Liver (tissue), 9 donors: Measurements from ENCODE around the gene ALG6. TPM values are rescaled to one million over a fixed set of nuclear protein-coding genes. Genes with fewer than 3 reads are reported as not detected.

Experiments
- DNase-seq: peaks from one replicate; pipeline ENCODE4 v3.0.0-alpha.2; 2017; ENCODE audit warnings: low spot score
- H3K27ac ChIP-seq, 2 donors: one replicate each; pipeline ENCODE4 v1.7.0; 2013; ENCODE audit warnings: inconsistent platforms in 2 of 2, low read length in 2 of 2, control low read depth in 1 of 2, low read depth in 1 of 2, mild to moderate bottlenecking in 1 of 2
- H3K27me3 ChIP-seq, 4 donors: one replicate each; pipeline versions ENCODE4 v1.6.1 to v1.7.0; 2013; ENCODE audit warnings: low read length in 3 of 4, inconsistent platforms in 1 of 4, mild to moderate bottlenecking in 1 of 4, moderate library complexity in 1 of 4; ENCODE audit not compliant: control insufficient read depth in 4 of 4, insufficient read depth in 4 of 4
- H3K36me3 ChIP-seq, 4 donors: one replicate each; pipeline versions ENCODE4 v1.6.1 to v1.7.0; 2013; ENCODE audit warnings: low read length in 3 of 4, mild to moderate bottlenecking in 3 of 4, low read depth in 1 of 4, moderate library complexity in 1 of 4; ENCODE audit not compliant: control insufficient read depth in 4 of 4, insufficient read depth in 3 of 4
- H3K4me1 ChIP-seq, 4 donors: one replicate each; pipeline versions ENCODE4 v1.6.1 to v1.7.0; 2013; ENCODE audit warnings: low read length in 3 of 4, mild to moderate bottlenecking in 3 of 4, moderate library complexity in 1 of 4; ENCODE audit not compliant: control insufficient read depth in 4 of 4, insufficient read depth in 4 of 4
- H3K4me3 ChIP-seq, 3 donors: one replicate each; pipeline versions ENCODE4 v1.6.1 to v1.7.0; 2013; ENCODE audit warnings: low read length in 3 of 3, control low read depth in 1 of 3, low read depth in 1 of 3, mild to moderate bottlenecking in 1 of 3
- H3K9ac ChIP-seq, 2 donors: one replicate each; pipeline ENCODE4 v1.7.0; 2013; ENCODE audit warnings: low read length in 2 of 2, mild to moderate bottlenecking in 2 of 2, moderate library complexity in 2 of 2, control low read depth in 1 of 2, low read depth in 1 of 2
- H3K9me3 ChIP-seq, 4 donors: one replicate each; pipeline versions ENCODE4 v1.6.1 to v1.7.0; 2013; ENCODE audit warnings: low read length in 3 of 4; ENCODE audit not compliant: control insufficient read depth in 4 of 4
- EGR1 ChIP-seq, 2 donors: IDR thresholded peaks; 2 replicates each; pipeline ENCODE4 v1.6.1; 2016 to 2018; ENCODE audit warnings: antibody characterized with exemption in 2 of 2, low read depth in 2 of 2
- FOXA1 ChIP-seq: IDR thresholded peaks from 2 replicates; pipeline ENCODE4 v1.6.1; 2016; ENCODE audit warnings: antibody characterized with exemption
- FOXA2 ChIP-seq: IDR thresholded peaks from 2 replicates; pipeline ENCODE4 v1.6.1; 2016; ENCODE audit warnings: antibody characterized with exemption
- GABPA ChIP-seq, 2 donors: IDR thresholded peaks in 1 of 2; conservative IDR thresholded peaks in 1 of 2; 2 replicates each; pipeline ENCODE4 v1.6.1; 2016; ENCODE audit warnings: antibody characterized with exemption in 2 of 2, mild to moderate bottlenecking in 1 of 2, moderate library complexity in 1 of 2
- HNF4A ChIP-seq, 2 donors: conservative IDR thresholded peaks; 2 replicates each; pipeline ENCODE4 v1.6.1; 2016; ENCODE audit warnings: antibody characterized with exemption in 2 of 2, mild to moderate bottlenecking in 2 of 2
- JUND ChIP-seq, 2 donors: IDR thresholded peaks; 2 replicates each; pipeline ENCODE4 v1.6.1; 2016; ENCODE audit warnings: antibody characterized with exemption in 2 of 2
- NR2F2 ChIP-seq: IDR thresholded peaks from 2 replicates; pipeline ENCODE4 v1.6.1; 2016; ENCODE audit warnings: antibody characterized with exemption
- RXRA ChIP-seq, 2 donors: IDR thresholded peaks; 2 replicates each; pipeline ENCODE4 v1.6.1; 2017 to 2018; ENCODE audit warnings: antibody characterized with exemption in 2 of 2, mild to moderate bottlenecking in 1 of 2
- SP1 ChIP-seq: IDR thresholded peaks from 2 replicates; pipeline ENCODE4 v1.6.1; 2018; ENCODE audit warnings: antibody characterized with exemption, mild to moderate bottlenecking
- WGBS: extraction: QIAGEN DNeasy Blood & Tissue Kit; methylation state at CpG from one replicate; pipeline ENCODE4 v1.1.7; 2013; 5-methylcytosine and 5-hydroxymethylcytosine counted together
- polyA plus RNA-seq, 2 donors: library from polyadenylated mRNA; stranded (reverse) in 1 of 2; unstranded in 1 of 2; fragments of 200-250 nt in 1 of 2; fragments of >200 nt in 1 of 2; fragmentation: Nextera tagmentation in 1 of 2; extraction: Ambion mirVana in 1 of 2; gene quantifications; one replicate each; pipeline versions ENCODE4 v1.2.1 to v1.2.3, GENCODE V29; 2013 to 2015
- total RNA-seq, 2 donors: library from RNA; depleted of rRNA; stranded (reverse); fragments of >200 nt; gene quantifications; one replicate each; pipeline ENCODE4 v1.2.3, GENCODE V29; 2014
- TF ChIP-seq, protein P1 (sequence below): fragments of 150-350 bp; IDR thresholded peaks from 2 replicates; pipeline ENCODE4 v1.5.1; 2017; ENCODE audit warnings: improper control_type of control experiment, low read depth, low read length; ENCODE audit not compliant: missing input control
- TF ChIP-seq, protein P2 (sequence below): IDR thresholded peaks from 2 replicates; pipeline ENCODE4 v1.6.1; 2016; ENCODE audit warnings: antibody characterized with exemption
- TF ChIP-seq, protein P3 (sequence below): IDR thresholded peaks from 2 replicates; pipeline ENCODE4 v1.6.1; 2016; ENCODE audit warnings: antibody characterized with exemption, mild to moderate bottlenecking
- donor health status: healthy.
- donor health status: healthy.
- donor health status: healthy.
- donor health status: healthy.
- donor health status: healthy.

ALG6 gene
- total and polyA plus RNA-seq, 4 donors, result 4.6 to 13.2 (median 6.6) TPM

DNA sequence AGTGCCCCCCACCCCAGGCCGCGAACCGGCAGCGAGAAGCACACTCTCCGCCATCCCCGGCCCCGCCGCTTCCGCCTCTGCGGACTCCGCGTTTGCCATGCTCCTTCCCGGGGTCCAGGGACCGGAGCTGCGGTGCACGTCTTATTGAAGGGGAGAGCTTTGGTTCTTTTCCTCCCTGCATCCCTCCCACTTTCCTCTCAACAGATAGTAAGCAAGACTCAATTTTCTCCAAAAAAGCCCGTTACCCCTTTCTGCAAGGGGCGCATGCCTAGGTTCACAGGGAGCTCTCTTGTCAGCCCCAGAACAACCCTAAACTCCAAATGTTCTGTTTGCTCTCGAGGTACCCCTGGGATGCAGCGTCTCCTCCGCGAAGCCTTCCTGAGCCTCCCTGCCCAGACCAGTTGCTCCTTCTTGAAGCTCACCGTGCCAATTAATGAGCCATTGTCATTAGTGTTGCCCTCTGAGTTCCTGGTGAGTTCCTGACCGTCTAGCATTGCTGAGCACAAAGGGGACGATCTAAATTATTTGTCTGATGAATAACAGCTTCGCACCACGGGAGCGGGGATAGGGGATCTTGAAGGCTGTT lies 37.0 kb upstream of the ALG6 start:
- Histone ChIP-seq H3K9me3 (peaks cover 0 to 2% (median 0%) of the 10 kb centered on the region in 4 donors), H3K4me1 (peaks cover 0 to 7% (median 0%) of the 10 kb centered on the region in 4 donors), H3K4me3 (no peak overlapping the region), H3K36me3 (no peaks in the 10 kb centered on the region), H3K27me3 (peaks cover 4 to 46% (median 23%) of the 10 kb centered on the region in 4 donors), H3K27ac (no peak overlapping the region), H3K9ac (no peak overlapping the region)
- TF ChIP-seq FOXA2 (no peak), RXRA (IDR thresholded peaks at IDR 0.05) (no peak), SP1 (no peak), FOXA1 (no peak), EGR1 (IDR thresholded peaks at IDR 0.05; ENCODE audit: low read depth in 2 of 2) (no peak), GABPA (IDR thresholded peaks at IDR 0.05 in 1 of 2, conservative IDR thresholded peaks at IDR 0.05 in 1 of 2) (no peak)
- TF ChIP-seq, protein P1, sequence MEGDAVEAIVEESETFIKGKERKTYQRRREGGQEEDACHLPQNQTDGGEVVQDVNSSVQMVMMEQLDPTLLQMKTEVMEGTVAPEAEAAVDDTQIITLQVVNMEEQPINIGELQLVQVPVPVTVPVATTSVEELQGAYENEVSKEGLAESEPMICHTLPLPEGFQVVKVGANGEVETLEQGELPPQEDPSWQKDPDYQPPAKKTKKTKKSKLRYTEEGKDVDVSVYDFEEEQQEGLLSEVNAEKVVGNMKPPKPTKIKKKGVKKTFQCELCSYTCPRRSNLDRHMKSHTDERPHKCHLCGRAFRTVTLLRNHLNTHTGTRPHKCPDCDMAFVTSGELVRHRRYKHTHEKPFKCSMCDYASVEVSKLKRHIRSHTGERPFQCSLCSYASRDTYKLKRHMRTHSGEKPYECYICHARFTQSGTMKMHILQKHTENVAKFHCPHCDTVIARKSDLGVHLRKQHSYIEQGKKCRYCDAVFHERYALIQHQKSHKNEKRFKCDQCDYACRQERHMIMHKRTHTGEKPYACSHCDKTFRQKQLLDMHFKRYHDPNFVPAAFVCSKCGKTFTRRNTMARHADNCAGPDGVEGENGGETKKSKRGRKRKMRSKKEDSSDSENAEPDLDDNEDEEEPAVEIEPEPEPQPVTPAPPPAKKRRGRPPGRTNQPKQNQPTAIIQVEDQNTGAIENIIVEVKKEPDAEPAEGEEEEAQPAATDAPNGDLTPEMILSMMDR, result no peak
- TF ChIP-seq, protein P2, sequence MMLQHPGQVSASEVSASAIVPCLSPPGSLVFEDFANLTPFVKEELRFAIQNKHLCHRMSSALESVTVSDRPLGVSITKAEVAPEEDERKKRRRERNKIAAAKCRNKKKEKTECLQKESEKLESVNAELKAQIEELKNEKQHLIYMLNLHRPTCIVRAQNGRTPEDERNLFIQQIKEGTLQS, result no peak
- no peak for DNase-seq
- 6% methylated on average over 28 of the region's 28 CpGs for WGBS

DNA sequence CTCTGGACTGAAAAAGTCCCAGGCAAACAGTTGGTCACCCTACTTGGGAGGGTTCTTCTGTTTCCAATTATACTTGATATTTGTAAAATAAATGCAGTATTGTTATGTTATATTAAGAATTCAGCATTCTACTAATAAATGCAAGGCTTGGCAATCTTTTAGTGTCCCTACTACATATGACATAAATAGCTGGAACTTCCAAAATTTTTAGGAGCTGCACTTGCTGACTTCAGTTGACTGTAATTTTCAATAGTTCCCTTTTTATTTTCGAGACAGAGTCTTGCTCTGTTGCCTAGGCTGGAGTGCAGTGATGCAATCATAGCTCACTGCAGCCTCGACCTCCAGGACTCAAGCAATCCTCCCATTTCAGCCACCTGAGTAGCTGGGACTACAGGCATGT lies 25.0 kb upstream of the ALG6 start:
- WGBS, result 47% methylated on average over 2 of the region's 2 CpGs
- Histone ChIP-seq H3K9me3 (no peaks in the 10 kb centered on the region), H3K27me3 (peaks cover 0 to 8% (median under 1%) of the 10 kb centered on the region in 4 donors), H3K4me1 (no peaks in the 10 kb centered on the region), H3K9ac (no peak overlapping the region), H3K4me3 (no peak overlapping the region), H3K36me3 (no peaks in the 10 kb centered on the region), H3K27ac (no peak overlapping the region)
- no peak for DNase-seq
- no peak for TF ChIP-seq RXRA (IDR thresholded peaks at IDR 0.05)
- TF ChIP-seq, protein P3, sequence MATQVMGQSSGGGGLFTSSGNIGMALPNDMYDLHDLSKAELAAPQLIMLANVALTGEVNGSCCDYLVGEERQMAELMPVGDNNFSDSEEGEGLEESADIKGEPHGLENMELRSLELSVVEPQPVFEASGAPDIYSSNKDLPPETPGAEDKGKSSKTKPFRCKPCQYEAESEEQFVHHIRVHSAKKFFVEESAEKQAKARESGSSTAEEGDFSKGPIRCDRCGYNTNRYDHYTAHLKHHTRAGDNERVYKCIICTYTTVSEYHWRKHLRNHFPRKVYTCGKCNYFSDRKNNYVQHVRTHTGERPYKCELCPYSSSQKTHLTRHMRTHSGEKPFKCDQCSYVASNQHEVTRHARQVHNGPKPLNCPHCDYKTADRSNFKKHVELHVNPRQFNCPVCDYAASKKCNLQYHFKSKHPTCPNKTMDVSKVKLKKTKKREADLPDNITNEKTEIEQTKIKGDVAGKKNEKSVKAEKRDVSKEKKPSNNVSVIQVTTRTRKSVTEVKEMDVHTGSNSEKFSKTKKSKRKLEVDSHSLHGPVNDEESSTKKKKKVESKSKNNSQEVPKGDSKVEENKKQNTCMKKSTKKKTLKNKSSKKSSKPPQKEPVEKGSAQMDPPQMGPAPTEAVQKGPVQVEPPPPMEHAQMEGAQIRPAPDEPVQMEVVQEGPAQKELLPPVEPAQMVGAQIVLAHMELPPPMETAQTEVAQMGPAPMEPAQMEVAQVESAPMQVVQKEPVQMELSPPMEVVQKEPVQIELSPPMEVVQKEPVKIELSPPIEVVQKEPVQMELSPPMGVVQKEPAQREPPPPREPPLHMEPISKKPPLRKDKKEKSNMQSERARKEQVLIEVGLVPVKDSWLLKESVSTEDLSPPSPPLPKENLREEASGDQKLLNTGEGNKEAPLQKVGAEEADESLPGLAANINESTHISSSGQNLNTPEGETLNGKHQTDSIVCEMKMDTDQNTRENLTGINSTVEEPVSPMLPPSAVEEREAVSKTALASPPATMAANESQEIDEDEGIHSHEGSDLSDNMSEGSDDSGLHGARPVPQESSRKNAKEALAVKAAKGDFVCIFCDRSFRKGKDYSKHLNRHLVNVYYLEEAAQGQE, result no peak
- TF ChIP-seq JUND (IDR thresholded peaks at IDR 0.05), result no peak
- no peak for TF ChIP-seq SP1
- TF ChIP-seq, protein P1, result no peak
- TF ChIP-seq HNF4A (conservative IDR thresholded peaks at IDR 0.05), result no peak
- TF ChIP-seq NR2F2, result no peak
- no peak for TF ChIP-seq GABPA (IDR thresholded peaks at IDR 0.05 in 1 of 2, conservative IDR thresholded peaks at IDR 0.05 in 1 of 2)
- TF ChIP-seq EGR1 (IDR thresholded peaks at IDR 0.05; ENCODE audit: low read depth in 2 of 2), result no peak
